ENCODE data around the gene AQP2.

Gene AQP2

DNA sequence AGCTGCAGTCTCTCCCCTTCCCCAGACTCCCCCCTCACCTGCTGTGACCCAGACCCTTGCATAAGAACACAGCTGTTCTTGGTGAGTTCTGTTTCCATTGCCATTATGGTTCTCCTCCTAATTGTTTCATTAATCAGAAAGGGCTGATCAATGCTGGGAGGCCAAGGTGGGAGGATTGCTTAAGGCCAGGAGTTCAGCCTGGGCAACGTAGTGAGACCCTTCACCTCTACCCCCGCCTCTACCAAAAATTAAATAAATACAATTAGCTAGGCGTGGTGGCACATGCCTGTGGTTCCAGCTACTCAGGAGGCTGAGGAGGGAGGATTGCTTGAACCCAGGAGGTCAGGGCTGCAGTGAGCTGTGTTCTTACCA, 29.6 kb upstream of the AQP2 start:
- DNase-seq, result no peak

DNA sequence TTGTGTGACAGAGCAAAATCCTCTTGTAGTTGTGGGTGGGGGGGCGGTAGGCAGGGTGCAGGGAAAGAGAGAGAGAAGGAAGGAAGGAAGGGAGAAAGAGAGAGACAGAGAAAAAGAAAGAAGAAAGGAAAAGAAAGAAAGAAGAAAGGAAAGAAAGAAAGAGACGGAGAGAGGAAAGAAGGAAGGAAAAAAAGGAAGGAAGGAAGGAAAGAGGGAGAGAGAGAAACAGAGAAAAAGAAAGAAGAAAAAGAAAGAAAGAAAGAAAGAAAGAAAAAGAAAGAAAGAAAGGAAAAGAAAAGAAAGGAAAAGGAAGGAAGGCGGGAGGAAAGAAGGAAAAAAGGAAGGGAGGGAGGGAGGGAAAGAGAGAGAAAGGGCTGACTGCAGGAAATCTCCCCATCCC, 29.2 kb upstream of the AQP2 start:
- no peak for DNase-seq

GRCh38 chr12:49921936-49922335, 28.6 kb upstream of the AQP2 start:
- DNase-seq, result no peak

GRCh38 chr12:49922349-49923034, 28.0 kb upstream of the AQP2 start:
- DNase-seq, result no peak

- DNase-seq, result no peak
These were observed 27.4 kb upstream of the AQP2 start for GRCh38 chr12:49923035-49923644.

- no peak for DNase-seq
These were observed 26.5 kb upstream of the AQP2 start for GRCh38 chr12:49923880-49924556.

DNA sequence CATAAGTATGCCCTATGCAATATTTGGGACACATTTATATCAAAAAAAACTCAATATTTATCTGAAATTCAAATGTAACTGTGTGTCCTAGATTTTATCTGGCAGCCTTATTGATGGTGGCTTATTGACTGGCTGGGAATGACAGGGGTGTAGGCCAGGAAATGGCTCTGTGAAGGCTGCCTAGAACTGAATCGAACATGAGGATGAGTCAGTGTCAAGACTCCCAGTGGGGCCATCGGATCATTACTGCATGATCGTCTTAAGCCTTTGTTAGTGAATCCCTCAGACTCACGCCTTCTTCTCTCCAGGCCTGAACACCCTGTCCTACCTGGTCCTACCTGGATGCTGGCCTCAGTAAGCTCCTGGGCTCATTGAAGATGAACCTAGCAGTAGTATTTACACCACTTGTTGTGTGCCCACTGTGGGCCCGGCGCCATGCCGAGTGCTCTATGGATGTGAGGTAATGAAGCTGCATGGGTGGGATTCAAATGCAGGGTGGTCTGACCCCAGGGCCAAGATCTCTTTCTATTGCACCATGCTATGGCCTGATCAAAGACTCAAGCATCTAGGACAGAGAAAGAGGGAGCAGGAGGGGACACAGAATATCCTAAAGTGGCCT, 25.8 kb upstream of the AQP2 start:
- no peak for DNase-seq

DNA sequence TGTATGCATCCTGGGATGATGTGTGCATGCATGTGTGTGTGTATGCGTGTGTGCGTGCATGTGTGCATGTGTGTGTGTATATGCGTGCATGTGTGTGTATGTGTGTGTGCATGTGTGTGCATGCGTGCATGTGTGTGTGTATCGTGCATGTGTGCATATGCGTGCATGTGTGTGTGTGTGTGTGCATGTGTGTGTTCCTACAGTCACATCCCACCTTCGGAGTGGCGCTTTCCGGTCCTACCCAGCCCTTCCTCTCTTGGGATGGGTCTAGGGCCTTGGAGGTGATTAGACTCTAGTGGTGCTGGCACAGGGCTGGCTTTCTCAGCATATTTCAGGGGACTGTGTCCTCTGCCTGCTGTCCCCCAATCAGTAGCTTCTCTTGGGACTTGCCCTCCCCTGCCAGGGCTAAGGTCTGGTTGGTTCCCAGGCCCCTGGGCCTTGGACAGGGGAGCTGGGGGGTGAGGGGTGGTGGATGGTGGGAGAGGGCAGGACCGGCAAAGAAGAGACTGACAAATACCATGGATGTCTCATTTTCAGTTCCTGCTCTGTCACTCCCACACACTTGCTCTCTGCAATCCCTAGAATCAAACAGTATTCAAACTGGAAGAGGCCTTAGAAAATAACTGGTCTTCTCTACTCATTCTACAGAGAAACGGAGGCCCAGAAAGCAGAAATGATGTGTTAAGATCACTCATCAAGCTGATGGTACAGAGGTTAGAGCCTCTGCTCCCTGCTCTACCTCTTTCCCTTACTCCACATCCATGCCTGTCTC, 24.9 kb upstream of the AQP2 start:
- DNase-seq, result no peak

- DNase-seq, result no peak
These were observed 22.1 kb upstream of the AQP2 start for GRCh38 chr12:49928471-49928870.

DNA sequence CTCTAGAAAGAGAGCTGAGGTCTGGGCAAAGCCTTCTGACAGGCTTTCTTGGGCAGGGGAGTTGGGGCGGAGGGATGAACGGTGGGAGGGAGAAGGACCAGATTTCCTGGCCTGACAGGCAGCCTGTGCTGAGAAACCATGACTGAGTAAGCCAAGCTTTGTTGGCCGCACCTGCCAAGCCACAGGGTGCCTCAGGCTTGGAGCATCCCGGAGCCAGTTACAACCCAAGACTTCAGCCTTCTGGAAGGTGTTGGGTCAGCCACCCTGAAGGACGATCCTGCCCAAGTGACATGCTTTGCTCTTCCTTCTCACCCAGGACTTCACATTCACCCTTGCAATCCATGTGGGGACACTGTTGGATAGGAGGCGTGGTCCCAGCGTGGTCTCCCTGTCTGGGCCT, 21.0 kb upstream of the AQP2 start:
- no peak for DNase-seq

GRCh38 chr12:49930515-49931288, 19.8 kb upstream of the AQP2 start:
- no peak for DNase-seq

- no peak for DNase-seq
These were observed 18.5 kb upstream of the AQP2 start for GRCh38 chr12:49932023-49932422.

GRCh38 chr12:49932533-49933130, 17.9 kb upstream of the AQP2 start:
- no peak for DNase-seq

DNA sequence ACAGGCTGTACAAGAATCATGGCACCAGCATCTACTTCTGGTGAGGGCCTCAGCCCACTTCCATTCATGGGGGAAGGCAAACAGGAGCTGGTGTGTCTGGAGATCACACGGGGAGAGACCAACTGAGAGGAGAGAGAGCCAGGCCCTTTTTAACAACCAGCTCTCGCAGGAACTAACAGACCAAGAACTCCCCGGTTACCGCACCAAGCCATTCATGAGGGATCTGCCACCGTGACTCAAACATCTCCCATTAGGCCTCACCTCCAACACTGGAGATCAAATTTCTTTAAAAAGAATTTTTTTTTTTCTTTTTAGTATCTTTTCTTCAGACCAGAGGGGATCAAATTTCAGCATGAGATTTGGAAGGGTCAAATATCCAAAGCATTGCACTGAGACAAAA, 16.7 kb upstream of the AQP2 start:
- DNase-seq, result no peak

DNA sequence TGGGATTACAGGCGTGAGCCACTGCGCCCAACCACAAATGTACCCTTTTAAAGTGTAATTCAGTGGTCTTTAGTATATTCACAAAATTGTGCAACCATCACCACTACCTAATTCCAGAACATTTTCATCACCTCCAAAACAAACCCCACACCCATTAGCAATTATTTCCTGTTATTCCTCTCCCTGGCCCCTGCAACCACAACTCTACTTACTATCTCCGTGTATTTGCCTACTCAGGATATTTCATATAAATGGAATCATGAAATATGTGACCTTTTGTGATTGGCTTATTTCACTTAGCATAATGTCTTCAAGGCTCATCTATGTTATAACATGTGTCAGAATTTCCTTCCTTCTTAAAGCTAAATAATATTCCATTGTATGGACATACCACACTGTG, 16.0 kb upstream of the AQP2 start:
- no peak for DNase-seq

DNA sequence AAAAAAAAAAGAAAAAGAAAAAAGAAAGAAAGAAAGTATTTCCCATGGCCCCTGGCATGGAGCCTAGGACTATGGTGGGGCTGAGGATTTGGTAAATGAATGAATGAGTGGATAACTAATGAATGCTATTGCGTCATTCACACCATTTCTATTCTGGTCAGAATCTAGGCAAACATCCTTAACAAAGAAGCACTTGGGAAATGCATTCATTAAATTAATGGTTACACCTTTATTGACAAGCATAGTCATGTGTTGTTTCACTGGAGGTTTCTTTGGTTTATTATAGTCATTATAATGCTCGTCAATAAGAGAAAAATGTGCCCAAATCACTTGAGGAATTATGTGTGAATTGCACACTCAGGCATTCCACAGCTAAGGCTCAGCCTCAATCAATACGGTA, 13.6 kb upstream of the AQP2 start:
- no peak for DNase-seq

- DNase-seq, result no peak
These were observed 12.8 kb upstream of the AQP2 start for GRCh38 chr12:49937639-49938300.

GRCh38 chr12:49939307-49939706, 11.2 kb upstream of the AQP2 start:
- DNase-seq, result no peak

- no peak for DNase-seq
These were observed 10.8 kb upstream of the AQP2 start for GRCh38 chr12:49939707-49940106.

DNA sequence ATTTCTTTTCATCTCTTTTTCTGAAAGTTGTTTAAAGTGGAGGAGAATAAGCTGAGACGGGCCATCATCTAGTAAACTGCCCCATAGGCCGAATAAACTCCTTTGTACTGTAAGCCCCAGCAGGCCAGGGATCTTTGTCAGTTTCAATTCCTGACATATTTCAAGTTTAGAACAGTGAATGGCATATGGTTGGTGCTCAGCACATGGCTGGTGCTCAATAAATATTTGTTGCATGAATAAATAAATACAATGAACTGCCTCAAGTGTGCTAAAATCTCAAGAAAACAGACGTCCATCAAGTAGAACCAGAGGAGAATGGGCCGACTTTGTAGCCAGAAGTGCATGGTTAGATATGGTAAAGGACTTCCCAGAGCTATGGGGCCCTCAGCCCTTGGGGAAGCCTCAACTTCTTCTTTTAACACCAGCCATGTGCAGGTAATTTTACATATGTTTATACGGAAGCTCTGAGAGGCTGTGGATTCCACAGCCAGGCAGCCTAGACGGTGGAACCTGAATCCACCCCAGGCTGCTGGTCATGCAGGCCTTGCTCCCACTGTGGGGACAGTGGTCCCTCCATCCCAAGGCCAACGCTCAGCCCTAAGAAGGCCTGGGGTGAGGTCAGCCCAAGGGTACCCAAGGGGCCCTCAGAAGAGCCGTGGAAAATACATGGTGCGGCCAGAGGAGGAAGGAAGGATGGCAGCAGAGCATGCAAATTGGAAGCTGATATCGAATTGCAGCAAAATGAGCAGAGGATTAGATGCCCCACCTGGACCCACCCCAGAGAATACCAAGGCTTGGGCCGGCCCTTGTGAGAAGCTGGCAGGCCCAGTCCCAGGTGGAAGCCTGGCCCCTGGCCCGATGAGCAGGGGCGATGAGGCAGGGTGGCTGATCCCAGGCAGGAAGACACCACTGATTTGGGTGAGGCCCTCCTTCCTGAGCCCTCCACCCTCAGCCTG, 8.7 kb upstream of the AQP2 start:
- no peak for DNase-seq

Data from CD4-positive, alpha-beta T cell treated with Interferon alpha-2 for 1 hour (primary cell).